ENCODE data around the gene PCBP3. TPM values are rescaled to one million over a fixed set of nuclear protein-coding genes. Genes with fewer than 3 reads are reported as not detected.

Gene PCBP3
- total and polyA plus RNA-seq, 10 of the 15 experiments (the other 5 are each of a cell fraction or from before 2014, with no cell fraction given), result 0.09 to 1.3 (median 0.46) TPM; not detected in 3

DNA sequence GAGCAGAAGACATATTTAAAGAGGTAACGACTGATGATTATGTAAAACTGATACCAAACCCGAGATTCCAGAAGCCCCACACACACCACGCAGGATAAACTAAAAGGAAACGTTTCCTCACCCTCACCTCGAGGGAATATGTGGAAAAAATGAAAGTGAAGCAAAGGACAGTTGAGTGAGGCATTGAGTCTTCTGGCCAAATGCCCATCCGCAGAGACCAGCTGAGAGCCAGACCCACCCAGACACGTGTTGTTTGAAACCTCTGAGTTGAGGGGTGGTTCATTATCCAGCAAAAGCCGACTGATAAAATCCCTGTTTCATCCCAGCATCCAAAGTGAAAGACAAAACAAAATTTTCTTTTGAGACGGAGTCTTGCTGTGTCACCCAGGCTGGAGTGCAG is 29.6 kb upstream of the PCBP3 start:
- no peak overlapping the region for H3K4me2 ChIP-seq (ENCODE audit: control insufficient read depth, insufficient read depth)
- in situ Hi-C loops (cut with MboI), result no loop called here
- SMC1A ChIA-PET (ENCODE audit: uncharacterized antibody, unreplicated experiment), result no interaction called here
- H3K36me3 ChIP-seq (ENCODE audit: control insufficient read depth in 2 of 2, insufficient read depth in 2 of 2, low read length in 1 of 2), result no peaks in the 10 kb centered on the region
- intact Hi-C loops (cut with micrococcal nuclease; ENCODE audit: unreplicated experiment), result no loop called here
- no peaks in the 10 kb centered on the region for H4K20me1 ChIP-seq (ENCODE audit: control insufficient read depth, insufficient read depth)
- peaks cover 10% of the 10 kb centered on the region for H3K4me1 ChIP-seq (ENCODE audit: control insufficient read depth, insufficient read depth, low read length)
- no peaks in the 10 kb centered on the region for H3K79me2 ChIP-seq (ENCODE audit: control insufficient read depth, insufficient read depth, low read length)
- no peak overlapping the region for H3K4me3 ChIP-seq
- RAD21 ChIA-PET (ENCODE audit: unreplicated experiment), result interaction anchor here (1.7 kb wide), 1 partner anchor 27 kb away, joined by 3 read pairs; no protein-coding TSS in a partner anchor
- no peak for TF ChIP-seq NBN (IDR thresholded peaks at IDR 0.05)
- TF ChIP-seq PAX5 (IDR thresholded peaks at IDR 0.05; ENCODE audit: borderline replicate concordance, low read depth, low read length), result no peak
- no peak for TF ChIP-seq SREBF1 (IDR thresholded peaks at IDR 0.05; ENCODE audit: low read length)
- no peak for TF ChIP-seq ZNF274 (IDR thresholded peaks at IDR 0.05; ENCODE audit: insufficient read depth, insufficient read length)
- TF ChIP-seq CBX5 (IDR thresholded peaks at IDR 0.05; ENCODE audit: low read depth), result no peak
- no peak for TF ChIP-seq DPF2 (IDR thresholded peaks at IDR 0.05)
- no TSS peak for BruUV-seq (replicated peaks)
- CTCF ChIA-PET, result no interaction called here
- H3K9me3 ChIP-seq (replicated peaks; ENCODE audit: control insufficient read depth, insufficient read depth, low read length), result no peaks in the 10 kb centered on the region; the same call in 2 of the 3 replicates
- ATAC-seq (no peak), DNase-seq (ENCODE audit: low read depth, low spot score) (no peak), FAIRE-seq (no peak)
- H3K27me3 ChIP-seq (replicated peaks in 1 of 2; ENCODE audit: control insufficient read depth in 2 of 2, insufficient read depth in 2 of 2, low read length in 1 of 2), result no peaks in the 10 kb centered on the region
- POLR2A ChIA-PET, result no interaction called here
- no peak overlapping the region for H2AFZ ChIP-seq (ENCODE audit: control insufficient read depth, low read depth, low read length)
- no peak overlapping the region for H3K9ac ChIP-seq (ENCODE audit: control insufficient read depth, insufficient read depth, low read length)
- H3K27ac ChIP-seq (ENCODE audit: control insufficient read depth, insufficient read depth), result no peak overlapping the region
- WGBS (ENCODE audit: insufficient coverage, insufficient replicate concordance, low lambda C conversion rate, missing lambda C conversion rate), result 40% methylated on average over 9 of the region's 9 CpGs

DNA sequence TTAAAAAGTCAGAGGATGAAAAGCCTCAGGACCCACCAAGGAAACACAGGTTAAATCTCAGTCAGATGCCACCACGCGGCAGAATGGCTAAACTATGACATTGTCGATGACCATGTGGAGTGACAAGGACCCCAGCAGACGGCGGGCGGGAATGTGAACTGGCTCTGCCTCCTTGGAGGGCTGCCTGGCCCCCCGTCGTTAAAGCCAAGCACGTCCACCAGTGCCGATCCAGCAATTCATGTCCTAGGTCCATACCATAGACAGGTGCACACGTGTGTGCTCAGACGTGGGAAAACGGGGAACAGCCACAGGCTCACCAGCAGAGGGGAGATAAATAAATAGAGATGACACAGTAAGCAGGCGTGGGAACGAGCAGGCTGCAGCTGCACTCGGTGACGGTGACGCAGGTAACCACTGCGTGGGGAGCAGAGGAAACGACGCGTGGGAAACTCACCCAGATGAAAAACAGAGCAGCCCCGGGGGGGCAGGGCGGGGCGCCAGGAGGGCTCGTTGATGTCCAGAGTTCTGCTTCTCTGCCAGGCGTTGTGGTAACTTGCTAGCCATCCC is 28.3 kb upstream of the PCBP3 start:
- ATAC-seq (peak; percentile 93), DNase-seq (ENCODE audit: low read depth, low spot score) (peak; percentile 78), FAIRE-seq (peak; percentile 94)
- RAD21 ChIA-PET (ENCODE audit: unreplicated experiment), result interaction anchor here (0.9 kb wide), 1 partner anchor 23 kb away, joined by 5 read pairs; no protein-coding TSS in a partner anchor
- intact Hi-C loops (cut with micrococcal nuclease; ENCODE audit: unreplicated experiment), result loop anchor here (1.0 kb wide), 1 partner anchor 26 kb away; no protein-coding TSS in a partner anchor
- peak overlapping the region; percentile 50; the same call in 1 of the 2 replicates for H3K27ac ChIP-seq (ENCODE audit: control insufficient read depth, insufficient read depth)
- CTCF ChIA-PET, result interaction anchor here (0.6 to 1.9 kb wide), 4 partner anchors 23 to 138 kb away, joined by 3 to 4 read pairs (median 3); no protein-coding TSS in a partner anchor
- H3K4me3 ChIP-seq, result 0 out of 2 replicates have a peak overlapping the region, but pooled peaks have one; percentile 38
- peak overlapping the region; percentile 9 for H2AFZ ChIP-seq (ENCODE audit: control insufficient read depth, low read depth, low read length)
- H3K9me3 ChIP-seq (replicated peaks; ENCODE audit: control insufficient read depth, insufficient read depth, low read length), result no peaks in the 10 kb centered on the region; the same call in 2 of the 3 replicates
- H3K27me3 ChIP-seq (replicated peaks in 1 of 2; ENCODE audit: control insufficient read depth in 2 of 2, insufficient read depth in 2 of 2, low read length in 1 of 2), result no peaks in the 10 kb centered on the region
- in situ Hi-C loops (cut with MboI), result no loop called here
- peaks cover 10% of the 10 kb centered on the region for H3K4me1 ChIP-seq (ENCODE audit: control insufficient read depth, insufficient read depth, low read length)
- SMC1A ChIA-PET (ENCODE audit: uncharacterized antibody, unreplicated experiment), result interaction anchor here (0.9 to 1.4 kb wide), 4 partner anchors 22 to 59 kb away, joined by 3 to 4 read pairs (median 3); no protein-coding TSS in a partner anchor
- 15% methylated on average over 25 of the region's 27 CpGs for WGBS (ENCODE audit: insufficient coverage, insufficient replicate concordance, low lambda C conversion rate, missing lambda C conversion rate)
- no peaks in the 10 kb centered on the region for H3K79me2 ChIP-seq (ENCODE audit: control insufficient read depth, insufficient read depth, low read length)
- H3K9ac ChIP-seq (ENCODE audit: control insufficient read depth, insufficient read depth, low read length), result peak overlapping the region; percentile 37
- peak overlapping the region; percentile 80 for H3K4me2 ChIP-seq (ENCODE audit: control insufficient read depth, insufficient read depth)
- POLR2A ChIA-PET, result interaction anchor here (1.1 to 1.9 kb wide), 3 partner anchors 23 to 26 kb away, joined by 4 to 12 read pairs (median 10); no protein-coding TSS in a partner anchor
- no peaks in the 10 kb centered on the region for H3K36me3 ChIP-seq (ENCODE audit: control insufficient read depth in 2 of 2, insufficient read depth in 2 of 2, low read length in 1 of 2)
- H4K20me1 ChIP-seq (ENCODE audit: control insufficient read depth, insufficient read depth), result no peaks in the 10 kb centered on the region
- no TSS peak for BruUV-seq (replicated peaks)
- TF ChIP-seq BMI1 (IDR thresholded peaks at IDR 0.05; ENCODE audit: borderline replicate concordance), result peak; percentile 51; the same call in 1 of the 2 replicates
- peak; percentile 94 for TF ChIP-seq NBN (IDR thresholded peaks at IDR 0.05)
- TF ChIP-seq CHD2 (IDR thresholded peaks at IDR 0.05; ENCODE audit: borderline replicate concordance, low read depth, low read length), result peak; percentile 84
- TF ChIP-seq, protein P1, sequence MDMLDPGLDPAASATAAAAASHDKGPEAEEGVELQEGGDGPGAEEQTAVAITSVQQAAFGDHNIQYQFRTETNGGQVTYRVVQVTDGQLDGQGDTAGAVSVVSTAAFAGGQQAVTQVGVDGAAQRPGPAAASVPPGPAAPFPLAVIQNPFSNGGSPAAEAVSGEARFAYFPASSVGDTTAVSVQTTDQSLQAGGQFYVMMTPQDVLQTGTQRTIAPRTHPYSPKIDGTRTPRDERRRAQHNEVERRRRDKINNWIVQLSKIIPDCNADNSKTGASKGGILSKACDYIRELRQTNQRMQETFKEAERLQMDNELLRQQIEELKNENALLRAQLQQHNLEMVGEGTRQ (IDR thresholded peaks at IDR 0.05; ENCODE audit: borderline replicate concordance, low read depth, low read length), result no peak
- TF ChIP-seq BACH1 (IDR thresholded peaks at IDR 0.05; ENCODE audit: borderline replicate concordance), result peak; percentile 80
- TF ChIP-seq ZNF217 (IDR thresholded peaks at IDR 0.05), result peak; percentile 70
- TF ChIP-seq YY1 (IDR thresholded peaks at IDR 0.05; ENCODE audit: low read depth, low read length), result 0 out of 2 replicates have a peak, but pooled peaks have one; percentile 31
- TF ChIP-seq CREM (IDR thresholded peaks at IDR 0.05; ENCODE audit: low read depth), result peak; percentile 88
- TF ChIP-seq, protein P2, sequence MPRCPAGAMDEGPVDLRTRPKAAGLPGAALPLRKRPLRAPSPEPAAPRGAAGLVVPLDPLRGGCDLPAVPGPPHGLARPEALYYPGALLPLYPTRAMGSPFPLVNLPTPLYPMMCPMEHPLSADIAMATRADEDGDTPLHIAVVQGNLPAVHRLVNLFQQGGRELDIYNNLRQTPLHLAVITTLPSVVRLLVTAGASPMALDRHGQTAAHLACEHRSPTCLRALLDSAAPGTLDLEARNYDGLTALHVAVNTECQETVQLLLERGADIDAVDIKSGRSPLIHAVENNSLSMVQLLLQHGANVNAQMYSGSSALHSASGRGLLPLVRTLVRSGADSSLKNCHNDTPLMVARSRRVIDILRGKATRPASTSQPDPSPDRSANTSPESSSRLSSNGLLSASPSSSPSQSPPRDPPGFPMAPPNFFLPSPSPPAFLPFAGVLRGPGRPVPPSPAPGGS (IDR thresholded peaks at IDR 0.05; ENCODE audit: borderline replicate concordance, insufficient read depth, low read depth, low read length, poor library complexity, severe bottlenecking), result peak; percentile 98

Data from GM12878 (cell line).